ENCODE data around the gene TMEM184B.

The TMEM184B gene

DNA sequence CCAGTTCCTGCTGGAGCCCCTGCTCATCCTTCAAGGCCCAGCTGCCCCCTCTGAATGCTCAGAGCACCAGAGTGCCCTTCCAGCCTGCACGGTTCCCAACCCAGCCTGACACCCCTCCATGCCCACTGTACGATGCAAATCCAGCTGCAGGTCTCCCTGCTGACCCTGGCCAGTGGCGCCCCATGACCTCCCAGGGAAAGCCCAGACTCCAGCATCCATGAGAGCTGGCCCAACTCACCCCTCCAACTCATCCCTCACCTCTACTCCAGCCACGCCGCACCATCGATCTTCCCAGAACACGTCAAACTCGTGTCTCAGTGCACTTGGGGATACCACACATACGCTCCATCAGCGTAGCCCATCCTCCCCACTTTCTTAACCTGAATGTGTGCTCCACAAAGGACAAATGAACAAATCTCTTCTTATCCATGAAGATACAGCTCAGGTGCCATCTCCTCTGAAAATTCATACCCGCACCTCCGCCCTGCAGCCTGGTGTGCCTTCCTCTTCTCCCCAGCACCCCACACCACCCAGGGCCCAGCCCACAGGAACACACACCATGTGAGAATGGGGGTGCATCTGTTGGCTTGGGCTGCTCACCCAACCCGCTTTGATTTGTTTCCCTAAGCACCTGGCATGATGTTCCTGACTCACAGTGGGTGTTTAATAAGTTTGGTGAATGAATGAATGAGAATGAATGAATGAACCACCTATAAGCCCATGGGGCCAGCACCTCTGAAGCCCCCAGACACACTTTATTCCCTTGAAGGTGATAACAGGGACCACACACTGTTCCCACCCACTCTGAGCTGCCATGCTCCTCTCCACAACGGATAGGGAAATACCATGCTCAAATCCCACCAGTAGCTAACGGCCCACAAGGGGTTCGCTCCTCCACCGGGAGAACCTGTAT lies 97.3 kb downstream of the TMEM184B start:
- WGBS, 2 experiments (ENCODE audit: insufficient coverage in 2 of 2): 92 to 96% methylated on average over 14 to 15 of the region's 17 CpGs
- no peak overlapping the region for H3K27ac ChIP-seq (ENCODE audit: low read depth, low read length, severe bottlenecking)

DNA sequence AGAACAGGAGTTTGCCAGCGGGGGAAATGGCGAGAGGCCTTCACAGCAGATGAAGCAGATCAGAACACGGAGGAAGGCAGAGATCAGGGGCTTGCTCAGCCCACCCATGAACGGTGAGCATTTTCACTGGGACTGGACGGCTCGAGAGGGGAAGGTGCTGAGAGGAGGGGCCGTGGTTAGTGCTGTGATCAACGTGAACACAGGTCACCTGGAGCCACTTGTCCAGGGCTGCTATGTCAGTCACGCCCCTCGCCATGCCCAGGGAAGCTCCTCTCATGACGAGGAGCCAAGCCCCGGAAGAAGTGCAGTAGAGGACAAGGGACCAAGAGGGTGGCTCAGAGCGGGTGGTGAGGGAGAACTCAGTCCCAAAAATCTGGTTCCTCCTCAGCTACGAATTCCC lies 98.2 kb downstream of the TMEM184B start:
- no peak overlapping the region for H3K4me3 ChIP-seq (ENCODE audit: extremely low read depth, insufficient read depth, low read length, poor library complexity, severe bottlenecking)
- H3K4me1 ChIP-seq (ENCODE audit: control insufficient read depth, insufficient read depth, low read length, poor library complexity, severe bottlenecking): peaks cover 10% of the 10 kb centered on the region
- H3K27ac ChIP-seq (ENCODE audit: low read depth, low read length, severe bottlenecking): no peak overlapping the region
- WGBS, 2 experiments (ENCODE audit: insufficient coverage in 2 of 2): 82 to 90% methylated on average over 11 to 13 of the region's 14 CpGs
- H3K36me3 ChIP-seq (ENCODE audit: control insufficient read depth, insufficient read depth, low read length): no peaks in the 10 kb centered on the region
- no peaks in the 10 kb centered on the region for H3K9me3 ChIP-seq (ENCODE audit: control insufficient read depth, low read length)

More for the DNA sequence above, 97.3 kb downstream of the TMEM184B start:
- Histone ChIP-seq H3K9me3 (ENCODE audit: control insufficient read depth, low read length) (no peaks in the 10 kb centered on the region), H3K4me1 (ENCODE audit: control insufficient read depth, insufficient read depth, low read length, poor library complexity, severe bottlenecking) (peaks cover 11% of the 10 kb centered on the region), H3K36me3 (ENCODE audit: control insufficient read depth, insufficient read depth, low read length) (no peaks in the 10 kb centered on the region), H3K4me3 (ENCODE audit: extremely low read depth, insufficient read depth, low read length, poor library complexity, severe bottlenecking) (no peak overlapping the region)

DNA sequence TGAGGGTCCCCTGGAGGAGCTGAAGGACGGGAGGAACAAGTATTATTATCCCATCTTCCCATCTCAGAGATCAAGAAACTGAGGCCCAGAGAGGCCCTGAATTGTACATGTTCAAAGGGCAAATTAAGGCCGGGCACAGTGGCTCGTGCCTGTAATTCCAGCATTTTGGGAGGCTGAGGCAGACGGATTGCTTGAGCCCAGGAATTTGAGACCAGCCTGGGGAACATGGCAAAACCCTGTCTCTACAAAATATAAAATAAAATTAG lies 99.2 kb downstream of the TMEM184B start:
- no peaks in the 10 kb centered on the region for H3K36me3 ChIP-seq (ENCODE audit: control insufficient read depth, insufficient read depth, low read length)
- no peak overlapping the region for H3K27ac ChIP-seq (ENCODE audit: low read depth, low read length, severe bottlenecking)
- WGBS, 2 experiments (ENCODE audit: insufficient coverage in 2 of 2): 91 to 100% methylated on average over 2 to 3 of the region's 4 CpGs
- H3K9me3 ChIP-seq (ENCODE audit: control insufficient read depth, low read length): no peaks in the 10 kb centered on the region
- peaks cover 10% of the 10 kb centered on the region for H3K4me1 ChIP-seq (ENCODE audit: control insufficient read depth, insufficient read depth, low read length, poor library complexity, severe bottlenecking)
- no peak overlapping the region for H3K4me3 ChIP-seq (ENCODE audit: extremely low read depth, insufficient read depth, low read length, poor library complexity, severe bottlenecking)

DNA sequence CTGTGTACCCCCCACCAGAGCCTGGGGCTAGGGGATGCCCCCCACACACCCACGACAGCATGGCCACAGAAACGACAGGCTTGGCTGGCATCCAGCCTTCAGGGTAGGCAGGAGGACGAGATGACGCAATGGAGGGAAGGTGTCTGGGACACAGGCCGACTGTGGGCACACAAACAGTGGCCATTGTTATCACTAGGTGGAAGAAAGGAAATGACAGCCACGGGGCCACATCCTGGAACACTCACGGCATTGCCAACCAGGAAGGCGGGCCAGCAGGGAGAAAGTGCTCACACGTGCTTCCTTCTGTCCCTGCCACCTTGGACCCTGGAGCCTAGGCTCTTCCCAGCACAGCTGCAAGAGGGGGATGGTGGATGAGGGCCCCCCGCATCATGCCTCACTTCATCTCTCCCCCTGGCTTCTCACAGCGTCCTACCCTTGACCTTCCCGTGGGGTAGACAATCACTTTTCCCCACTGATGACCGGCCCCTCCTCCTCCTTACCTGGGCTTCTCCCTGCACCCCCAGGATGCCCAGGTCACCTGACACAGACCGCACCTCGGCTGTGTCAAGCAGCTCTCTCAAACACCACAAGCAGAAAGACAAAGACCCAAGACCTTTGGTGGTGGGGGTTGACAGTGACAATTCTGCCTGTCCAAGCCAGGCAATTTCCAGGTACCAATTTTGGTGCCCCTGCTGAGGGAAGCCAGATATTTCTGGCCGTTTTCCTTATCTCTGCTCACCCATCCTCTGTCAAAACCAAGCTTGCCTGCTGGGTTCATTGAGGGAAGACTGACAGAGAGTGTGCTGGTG lies 99.8 kb downstream of the TMEM184B start:
- 91 to 93% methylated on average over 8 to 14 of the region's 16 CpGs for whole genome bisulfite sequencing, 2 experiments (ENCODE audit: insufficient coverage in 2 of 2)

DNA sequence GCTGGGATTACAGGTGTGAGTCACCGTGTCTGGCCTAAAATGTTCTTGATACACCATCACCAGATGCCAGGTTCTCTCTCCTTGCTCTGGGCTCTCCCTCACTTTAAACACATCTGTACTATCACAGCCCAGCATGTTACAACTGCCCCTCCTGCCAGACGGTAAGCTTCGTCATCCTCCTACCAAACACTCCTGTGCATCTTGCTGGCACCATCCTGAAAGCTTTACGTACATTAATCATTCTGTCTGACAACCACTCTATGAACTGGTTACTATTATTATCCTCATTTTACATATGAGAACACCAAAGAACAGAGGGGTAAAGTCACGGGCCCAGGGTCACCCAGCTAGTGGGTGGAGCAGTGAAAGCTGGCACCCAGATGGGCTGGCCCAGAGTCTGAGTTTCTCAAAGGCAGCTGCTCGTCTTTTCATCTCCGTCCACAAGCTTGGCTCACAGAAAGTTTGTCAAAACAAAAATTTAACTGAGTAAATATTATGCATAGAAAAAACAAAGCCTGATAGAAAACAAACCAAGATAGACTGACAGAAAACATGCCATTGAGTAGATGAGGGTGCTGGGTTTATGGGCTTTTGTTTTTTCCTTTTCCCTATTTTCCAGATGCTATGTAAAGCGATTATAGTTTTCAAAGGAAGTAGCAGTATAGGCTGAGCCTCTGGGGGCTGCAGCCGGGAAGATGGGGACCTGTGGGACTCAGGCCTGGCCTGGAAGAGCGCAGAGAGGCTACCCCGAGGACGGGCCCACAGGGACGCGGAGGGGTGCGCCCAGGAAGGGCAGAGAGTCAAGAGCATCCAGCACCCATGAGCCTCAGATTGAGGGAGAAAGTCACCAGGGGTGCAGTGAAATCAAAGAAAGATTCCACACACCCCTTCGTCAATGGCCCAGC lies 100.6 kb downstream of the TMEM184B start:
- WGBS, 2 experiments (ENCODE audit: insufficient coverage in 2 of 2): 90 to 93% methylated on average over 13 to 14 of the region's 16 CpGs
- no peak overlapping the region for H3K4me3 ChIP-seq (ENCODE audit: extremely low read depth, insufficient read depth, low read length, poor library complexity, severe bottlenecking)
- H3K4me1 ChIP-seq (ENCODE audit: control insufficient read depth, insufficient read depth, low read length, poor library complexity, severe bottlenecking): peaks cover 3% of the 10 kb centered on the region
- no peak overlapping the region for H3K27ac ChIP-seq (ENCODE audit: low read depth, low read length, severe bottlenecking)
- H3K9me3 ChIP-seq (ENCODE audit: control insufficient read depth, low read length): no peaks in the 10 kb centered on the region
- no peaks in the 10 kb centered on the region for H3K36me3 ChIP-seq (ENCODE audit: control insufficient read depth, insufficient read depth, low read length)

More for the DNA sequence above, 99.8 kb downstream of the TMEM184B start:
- H3K9me3 ChIP-seq (ENCODE audit: control insufficient read depth, low read length): no peaks in the 10 kb centered on the region
- no peak overlapping the region for H3K4me3 ChIP-seq (ENCODE audit: extremely low read depth, insufficient read depth, low read length, poor library complexity, severe bottlenecking)
- H3K4me1 ChIP-seq (ENCODE audit: control insufficient read depth, insufficient read depth, low read length, poor library complexity, severe bottlenecking): peaks cover 9% of the 10 kb centered on the region
- H3K27ac ChIP-seq (ENCODE audit: low read depth, low read length, severe bottlenecking): no peak overlapping the region
- no peaks in the 10 kb centered on the region for H3K36me3 ChIP-seq (ENCODE audit: control insufficient read depth, insufficient read depth, low read length)

DNA sequence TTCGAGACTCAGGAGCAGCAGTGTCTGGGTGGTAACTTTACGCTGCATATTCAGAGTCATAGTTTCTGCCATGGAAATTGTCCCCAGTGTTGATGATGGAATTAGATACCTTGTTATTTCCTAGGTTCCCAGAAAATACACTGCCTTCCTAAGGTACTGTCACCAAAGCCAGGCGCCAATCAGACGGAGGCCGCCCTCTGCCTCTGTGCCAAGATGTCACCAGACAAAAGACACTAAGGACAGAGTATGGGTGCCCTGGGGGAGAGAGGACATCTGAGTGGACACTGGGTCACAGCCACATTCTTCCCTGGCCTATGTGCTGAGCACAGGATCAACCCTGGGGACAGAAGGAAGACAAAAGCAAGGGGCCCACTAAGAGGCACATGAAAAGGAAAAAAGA lies 102.3 kb downstream of the TMEM184B start:
- Histone ChIP-seq H3K9me3 (ENCODE audit: control insufficient read depth, low read length) (no peaks in the 10 kb centered on the region), H3K4me1 (ENCODE audit: control insufficient read depth, insufficient read depth, low read length, poor library complexity, severe bottlenecking) (peaks cover 3% of the 10 kb centered on the region), H3K27ac (ENCODE audit: low read depth, low read length, severe bottlenecking) (no peak overlapping the region), H3K36me3 (ENCODE audit: control insufficient read depth, insufficient read depth, low read length) (peaks cover 5% of the 10 kb centered on the region), H3K4me3 (ENCODE audit: extremely low read depth, insufficient read depth, low read length, poor library complexity, severe bottlenecking) (no peak overlapping the region)
- WGBS, 2 experiments (ENCODE audit: insufficient coverage in 2 of 2): 92 to 100% methylated on average over 2 to 3 of the region's 5 CpGs

All from mesodermal cell (in vitro differentiated cells).